Thyroid gland (tissue), 4 donors: ENCODE measurements around the gene DIS3L2. TPM values are rescaled to one million over a fixed set of nuclear protein-coding genes. Genes with fewer than 3 reads are reported as not detected.
"Not testable (repeated sequence)": the region's sequence is repeated elsewhere in the genome, so short reads cannot be mapped to it uniquely, and the experiment has no call there.

Source experiments
- DNase-seq, 2 donors: peaks; one replicate each; pipeline ENCODE4 v3.0.0-alpha.2; 2019
- H3K27ac ChIP-seq, 3 donors: fragments of 200-600 bp; sonication (generic); 1 replicate in 2 of 3; 2 replicates in 1 of 3; pipeline ENCODE4 v1.5.1; 2016 to 2019; ENCODE audit warnings: mild to moderate bottlenecking in 1 of 3, moderate library complexity in 1 of 3
- H3K27me3 ChIP-seq: fragments of 200-600 bp; sonication (generic); one replicate; pipeline ENCODE4 v1.5.1; 2019
- H3K36me3 ChIP-seq, 2 donors: fragments of 200-600 bp; sonication (generic); one replicate each; pipeline ENCODE4 v1.5.1; 2016 to 2019
- H3K4me1 ChIP-seq, 2 donors: fragments of 200-600 bp; sonication (generic); one replicate each; pipeline ENCODE4 v1.5.1; 2017 to 2019
- H3K4me3 ChIP-seq, 3 donors: fragments of 200-600 bp; sonication (generic); replicated peaks in 1 of 3; 1 replicate in 2 of 3; 2 replicates in 1 of 3; pipeline ENCODE4 v1.5.1; 2016; ENCODE audit warnings: mild to moderate bottlenecking in 1 of 3
- H3K9me3 ChIP-seq: fragments of 200-600 bp; sonication (generic); one replicate; pipeline ENCODE4 v1.5.1; 2017
- CTCF ChIP-seq, 6 experiments: fragments of 200-600 bp in 3 of 6; fragments of 450-650 bp in 3 of 6; sonication (generic) in 3 of 6; IDR thresholded peaks; one replicate each; pipeline ENCODE4 v1.5.1; 2016 to 2019; ENCODE audit warnings: antibody characterized with exemption in 6 of 6, mild to moderate bottlenecking in 2 of 6, inconsistent platforms in 1 of 6, moderate library complexity in 1 of 6
- POLR2A ChIP-seq, 2 donors: fragments of 450-650 bp; IDR thresholded peaks; one replicate each; pipeline ENCODE4 v1.6.1; 2017; ENCODE audit warnings: antibody characterized with exemption in 2 of 2, mild to moderate bottlenecking in 2 of 2, moderate library complexity in 1 of 2
- WGBS, 2 donors: methylation state at CpG; one replicate each; pipeline ENCODE4 v1.1.5; 2017; 5-methylcytosine and 5-hydroxymethylcytosine counted together
- intact Hi-C: fragments of 100-400 bp; cut with DNase I; formaldehyde crosslinking; loops from one replicate; pipeline ENCODE4 v1.15.1; 2023
- total RNA-seq, 4 donors: library from RNA; depleted of rRNA; stranded (reverse); fragments of >200 nt; gene quantifications; one replicate each; pipeline ENCODE4 v1.2.3, GENCODE V29; 2016

The DIS3L2 gene
- total RNA-seq, 4 donors from 2014 or later, result 42.2 to 68.7 (median 50.3) TPM

- TF ChIP-seq CTCF (IDR thresholded peaks at IDR 0.05) (peak; percentile 38 to 70 (median 63)), POLR2A (IDR thresholded peaks at IDR 0.05) (no peak)
Measured at GRCh38 chr2:232325324-232326273, 364.1 kb downstream of the DIS3L2 start.

GRCh38 chr2:232326274-232327104 is 365.0 kb downstream of the DIS3L2 start:
- H3K27ac ChIP-seq, H3K9me3 ChIP-seq, DNase-seq, H3K27me3 ChIP-seq, H3K36me3 ChIP-seq, H3K4me3 ChIP-seq: not testable (repeated sequence)
- TF ChIP-seq CTCF (IDR thresholded peaks at IDR 0.05), result peak in 2 of 6 experiments; percentile 42
- intact Hi-C loops, result loop anchor here (5.0 kb wide), 1 partner anchor 184 kb away; no protein-coding TSS in a partner anchor
- peaks cover 22 to 50% of the 10 kb centered on the region in 2 donors for H3K4me1 ChIP-seq
- 71 to 72% methylated on average over 5 to 9 of the region's 12 CpGs for WGBS, 2 donors

More at GRCh38 chr2:232325324-232326273, 364.1 kb downstream of the DIS3L2 start:
- intact Hi-C loops, result loop anchor here (5.0 kb wide), 1 partner anchor 183 kb away; no protein-coding TSS in a partner anchor
- Histone ChIP-seq H3K27me3 (no peaks in the 10 kb centered on the region), H3K36me3 (no peaks in the 10 kb centered on the region), H3K9me3 (no peaks in the 10 kb centered on the region), H3K4me3 (no peak overlapping the region), H3K27ac (peak overlapping the region in 2 of 3 donors; percentile 36 to 90), H3K4me1 (peaks cover 22 to 51% of the 10 kb centered on the region in 2 donors)
- 77 to 78% methylated on average over 10 to 17 of the region's 24 CpGs for WGBS, 2 donors
- DNase-seq, result peak; percentile 46 to 54

- TF ChIP-seq POLR2A (IDR thresholded peaks at IDR 0.05) (no peak), CTCF (IDR thresholded peaks at IDR 0.05) (peak; percentile 48 to 94 (median 84))
- DNase-seq, result peak; percentile 62 to 73
- Histone ChIP-seq H3K36me3 (no peaks in the 10 kb centered on the region), H3K27me3 (no peaks in the 10 kb centered on the region), H3K9me3 (no peaks in the 10 kb centered on the region), H3K4me3 (no peak overlapping the region), H3K27ac (no peak overlapping the region), H3K4me1 (peaks cover 22 to 42% of the 10 kb centered on the region in 2 donors)
- 66 to 67% methylated on average over 8 to 11 of the region's 12 CpGs for WGBS, 2 donors
- intact Hi-C loops, result loop anchor here (2.0 to 5.0 kb wide), 2 partner anchors 185 to 403 kb away; no protein-coding TSS in a partner anchor
Measured at GRCh38 chr2:232327105-232328031, 365.9 kb downstream of the DIS3L2 start.

GRCh38 chr2:232328032-232328422 is 366.5 kb downstream of the DIS3L2 start:
- DNase-seq, result peak in 1 of 2 donors; percentile 1
- Histone ChIP-seq H3K4me1 (peaks cover 19 to 35% of the 10 kb centered on the region in 2 donors), H3K27me3 (no peaks in the 10 kb centered on the region), H3K36me3 (no peaks in the 10 kb centered on the region), H3K4me3 (no peak overlapping the region), H3K9me3 (no peaks in the 10 kb centered on the region), H3K27ac (no peak overlapping the region)
- no peak for TF ChIP-seq POLR2A (IDR thresholded peaks at IDR 0.05)
- no peak for TF ChIP-seq CTCF (IDR thresholded peaks at IDR 0.05)
- intact Hi-C loops, result loop anchor here (2.0 to 5.0 kb wide), 2 partner anchors 186 to 403 kb away; no protein-coding TSS in a partner anchor
- no CpG with 5 or more reads among the region's 2 CpGs for WGBS, 2 donors
